Endometrium (tissue), 2 donors: Measurements from ENCODE around the gene FYN.

Experiments
- FAIRE-seq: peaks from 2 replicates; lab custom pipeline; 2012; peaks lifted over from hg19 to GRCh38; lab: Jason Lieb, UNC
- donor health status: control.
- donor health status: control.

Gene FYN

GRCh38 chr6:111725446-111726112 is 147.7 kb downstream of the FYN start:
- no peak for FAIRE-seq

GRCh38 chr6:111724505-111724904 is 148.7 kb downstream of the FYN start:
- FAIRE-seq, result no peak

GRCh38 chr6:111724039-111724438 is 149.2 kb downstream of the FYN start:
- FAIRE-seq, result no peak

GRCh38 chr6:111723412-111723970 is 149.8 kb downstream of the FYN start:
- no peak for FAIRE-seq

DNA sequence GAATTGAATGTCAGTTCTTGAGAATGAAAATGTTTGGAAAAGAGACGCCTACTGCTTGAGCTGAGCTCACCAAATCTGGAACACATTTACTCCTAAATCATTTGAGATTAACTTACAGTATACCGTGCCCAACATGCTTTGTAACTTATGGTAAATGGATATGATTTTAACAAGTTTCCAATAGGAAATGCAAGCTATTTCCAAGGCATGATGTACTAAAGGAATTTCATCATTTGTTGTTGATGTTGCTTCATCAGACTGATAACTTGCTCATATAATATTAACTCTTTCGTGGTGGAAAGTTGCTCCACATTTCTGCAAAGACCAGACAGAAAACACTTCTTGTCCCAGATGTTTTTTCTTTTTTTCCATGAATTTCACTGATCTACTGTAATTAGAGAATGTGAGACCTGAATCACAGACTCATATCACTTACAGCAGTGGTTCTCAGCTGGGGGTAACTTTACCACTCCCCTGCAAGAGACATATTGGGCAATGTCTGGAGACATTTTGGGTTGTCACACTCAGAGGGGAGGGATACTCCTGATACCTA is 151.0 kb downstream of the FYN start:
- FAIRE-seq, result no peak

- FAIRE-seq, result no peak
These were observed 151.5 kb downstream of the FYN start for GRCh38 chr6:111721753-111722154.

GRCh38 chr6:111720931-111721496 is 152.2 kb downstream of the FYN start:
- FAIRE-seq, result no peak

- no peak for FAIRE-seq
These were observed 154.3 kb downstream of the FYN start for GRCh38 chr6:111718990-111719389.

GRCh38 chr6:111718326-111718725 is 154.9 kb downstream of the FYN start:
- FAIRE-seq, result no peak

DNA sequence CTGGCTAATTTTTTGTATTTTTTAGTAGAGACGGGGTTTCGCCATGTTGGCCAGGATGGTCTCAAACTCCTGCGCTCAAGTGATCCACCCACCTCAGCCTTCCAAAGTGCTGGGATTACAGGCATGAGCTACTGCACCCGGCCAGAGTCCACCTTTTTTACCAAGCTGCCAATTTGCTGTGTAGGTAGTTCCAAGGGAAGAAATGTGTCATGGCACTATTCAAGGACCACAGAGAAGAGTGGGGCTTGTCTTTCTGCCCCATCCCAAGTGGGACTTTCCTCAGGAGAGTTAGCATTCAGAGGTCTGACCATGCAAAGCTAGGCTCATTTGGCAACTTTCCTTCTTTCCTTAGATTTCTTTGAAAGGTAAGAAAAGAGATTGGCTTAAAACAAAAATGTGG is 155.6 kb downstream of the FYN start:
- no peak for FAIRE-seq

- FAIRE-seq, result no peak
These were observed 156.9 kb downstream of the FYN start for GRCh38 chr6:111716325-111716724.

DNA sequence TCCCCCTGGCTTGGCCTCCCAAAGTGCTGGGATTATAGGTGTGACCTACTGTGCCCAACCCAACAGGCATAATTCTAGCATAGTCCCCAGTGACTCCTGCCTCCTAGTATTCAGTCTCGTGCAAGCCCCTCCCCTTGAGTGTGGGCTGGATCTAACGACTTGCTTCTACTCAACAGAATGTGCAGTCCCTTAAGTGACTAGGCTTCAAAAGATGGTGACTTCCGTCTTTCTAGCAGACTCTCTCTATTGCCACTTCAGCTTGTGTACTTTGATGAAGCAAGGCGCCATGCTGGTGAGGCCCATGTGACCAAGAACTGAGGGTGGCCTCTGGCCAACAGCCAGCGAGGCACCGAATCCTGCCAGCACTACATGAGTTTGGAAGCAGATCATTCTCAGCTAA is 157.9 kb downstream of the FYN start:
- FAIRE-seq, result no peak

GRCh38 chr6:111714416-111715270 is 158.6 kb downstream of the FYN start:
- no peak for FAIRE-seq

DNA sequence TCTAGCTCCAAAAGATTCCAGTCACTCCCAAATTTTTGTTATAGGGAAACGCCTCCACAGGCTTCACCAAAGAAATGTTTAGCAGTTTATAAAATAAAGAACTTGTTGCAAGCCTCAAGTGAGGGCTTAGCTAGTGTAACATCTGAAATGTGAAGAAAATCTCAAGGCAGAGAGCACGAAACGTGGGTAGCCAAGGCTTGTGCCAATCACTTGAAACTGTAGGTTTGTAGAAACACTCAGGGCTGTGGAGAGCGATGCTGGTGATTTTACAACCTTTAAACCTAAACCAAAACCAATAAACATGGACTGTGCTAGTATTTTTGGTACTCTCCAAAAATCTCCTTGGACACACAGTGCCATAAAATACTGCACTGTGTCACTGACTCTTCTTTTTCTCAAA is 159.4 kb downstream of the FYN start:
- FAIRE-seq, result no peak

- FAIRE-seq, result no peak
These were observed 160.0 kb downstream of the FYN start for GRCh38 chr6:111713236-111713635.

DNA sequence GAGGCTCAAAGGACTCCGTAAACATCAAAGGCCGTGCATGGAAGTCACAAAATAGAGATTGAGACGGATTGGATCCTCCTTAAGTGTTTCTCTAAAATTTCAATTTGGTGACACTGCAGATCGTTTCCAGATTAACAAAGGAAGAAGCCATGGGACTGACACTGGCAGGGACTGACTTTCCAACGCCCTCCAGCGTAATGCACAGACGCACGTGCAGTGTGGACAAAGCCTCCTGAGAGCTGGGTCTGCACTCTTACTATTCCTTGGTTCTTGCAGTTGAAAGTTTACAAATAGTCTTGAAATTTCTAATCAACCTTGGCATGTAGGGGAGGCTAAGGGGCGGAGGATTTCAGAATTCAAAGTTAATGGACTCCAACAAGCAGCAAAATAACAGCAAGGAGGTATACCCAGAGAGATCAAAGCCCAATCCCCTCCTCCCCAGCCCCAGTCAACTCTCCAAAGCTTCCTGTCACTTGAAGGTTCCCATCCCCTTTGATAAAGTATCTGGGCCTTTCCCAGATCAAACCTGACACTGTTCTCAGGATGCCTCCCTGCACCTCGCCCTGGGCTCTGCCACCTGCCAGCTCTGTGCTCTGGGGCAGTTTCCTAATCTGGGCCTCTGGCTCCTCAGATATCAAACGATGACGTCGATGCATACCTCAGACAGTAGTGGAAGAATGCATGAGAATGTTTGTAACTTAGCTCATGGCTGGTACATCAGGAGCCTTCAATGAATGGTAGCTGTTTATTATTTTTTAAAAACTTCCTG is 161.1 kb downstream of the FYN start:
- FAIRE-seq, result no peak

DNA sequence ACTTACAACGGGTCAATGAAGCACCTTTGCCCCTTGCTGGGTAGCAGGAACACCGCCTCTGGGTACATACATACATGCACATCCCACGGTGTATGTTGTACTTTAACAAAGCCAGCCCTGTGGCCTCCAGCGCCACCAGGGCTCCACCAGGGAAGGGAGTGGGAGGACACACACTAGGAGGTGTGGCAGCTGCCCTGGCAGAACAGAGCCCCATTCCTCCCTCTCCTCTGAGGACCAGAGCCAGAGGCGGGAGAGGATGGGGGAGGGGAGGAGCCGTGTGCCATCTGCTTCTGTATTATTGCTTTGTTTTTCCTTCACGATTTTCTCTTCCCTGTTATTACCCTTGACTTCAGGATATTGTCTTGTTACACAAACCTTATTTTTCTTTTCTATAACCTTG is 161.8 kb downstream of the FYN start:
- FAIRE-seq, result no peak

DNA sequence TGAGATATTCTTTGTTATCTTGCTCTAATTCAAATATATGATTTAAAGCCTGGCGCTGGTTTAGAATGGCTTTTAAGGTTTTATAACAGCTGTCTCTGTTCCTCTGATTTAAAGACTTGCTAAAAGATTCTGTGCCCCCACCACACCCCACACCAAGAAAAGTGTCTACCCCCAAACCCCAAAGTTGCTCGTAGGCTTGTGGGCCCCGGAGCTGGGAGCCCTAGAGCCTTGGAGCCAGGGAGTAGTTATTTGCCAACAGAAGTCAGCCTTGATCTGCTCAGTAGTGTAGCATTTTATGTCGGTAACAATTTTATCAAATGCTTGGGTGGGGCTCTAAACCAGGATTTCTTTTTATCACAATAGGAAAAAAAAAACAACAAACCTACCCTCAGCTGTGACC is 162.3 kb downstream of the FYN start:
- no peak for FAIRE-seq

DNA sequence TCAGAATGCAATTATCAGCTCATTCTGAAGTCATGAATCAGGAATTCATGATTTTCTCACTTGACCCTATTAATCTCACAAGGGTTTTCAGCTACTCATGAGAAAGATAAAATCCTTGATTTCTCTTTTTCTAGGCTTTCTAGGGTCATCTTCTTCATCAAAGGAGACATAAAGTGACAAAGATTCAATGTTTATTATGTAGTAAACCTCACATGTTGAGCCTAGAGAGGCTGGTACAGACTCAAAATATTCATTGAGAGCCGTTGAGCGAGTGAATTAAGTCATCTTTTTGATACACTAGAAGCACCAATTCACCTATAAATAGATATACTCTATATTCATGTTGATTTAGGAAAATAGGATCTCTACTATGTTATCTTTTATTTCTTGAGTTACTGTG is 162.8 kb downstream of the FYN start:
- FAIRE-seq, result no peak

- FAIRE-seq, result peak; percentile 98
These were observed 163.4 kb downstream of the FYN start for GRCh38 chr6:111709615-111710398.

DNA sequence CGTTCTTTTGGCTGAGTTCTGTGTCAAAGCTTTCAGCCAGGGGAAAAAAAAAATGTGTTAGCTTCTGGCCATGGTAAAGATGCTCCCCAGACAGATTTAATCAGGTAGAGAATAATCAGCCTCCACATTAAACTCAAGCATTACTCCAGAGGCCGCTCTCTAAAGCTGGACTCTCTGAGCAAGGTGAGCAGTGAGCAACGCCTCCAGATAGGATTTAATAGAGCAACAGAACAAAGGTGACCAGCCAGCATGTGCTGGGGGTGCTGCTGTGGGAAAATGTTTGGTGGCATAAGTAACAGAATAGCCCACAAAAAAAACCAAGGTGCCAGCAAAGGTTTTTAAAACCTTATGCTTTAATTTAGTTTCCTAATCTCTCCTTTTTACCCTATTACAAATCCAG is 164.1 kb downstream of the FYN start:
- FAIRE-seq, result no peak
